RWPE2 (cell line): Measurements from ENCODE around the gene PRKCH.

ENCODE experiments used
- ATAC-seq: fragments of 200-7000 bp; cut with Tn5 transposase; 3 replicates; pipeline ENCODE4 v1.9.1; 2021; ENCODE audit warnings: low read depth
- DNase-seq: peaks from one replicate; pipeline ENCODE4 v3.0.0-alpha.2; 2020; ENCODE audit warnings: low spot score
- H3K27ac ChIP-seq: fragments of 450-650 bp; 2 replicates; pipeline ENCODE4 v1.5.1; 2017; ENCODE audit warnings: mild to moderate bottlenecking; ENCODE audit not compliant: poor library complexity, severe bottlenecking
- H3K27me3 ChIP-seq: fragments of 250-450 bp; sonication (Bioruptor Pico); 2 replicates; pipeline ENCODE4 v1.5.1; 2021; ENCODE audit warnings: mild to moderate bottlenecking, moderate library complexity; ENCODE audit not compliant: insufficient read depth, poor library complexity, severe bottlenecking
- H3K36me3 ChIP-seq: fragments of 250-450 bp; sonication (Bioruptor Pico); 2 replicates; pipeline ENCODE4 v1.5.1; 2020; ENCODE audit warnings: low read depth, mild to moderate bottlenecking, moderate library complexity
- H3K4me1 ChIP-seq: fragments of 250-450 bp; sonication (Bioruptor Pico); 2 replicates; pipeline ENCODE4 v1.5.1; 2021; ENCODE audit warnings: mild to moderate bottlenecking, moderate library complexity; ENCODE audit not compliant: insufficient read depth, poor library complexity, severe bottlenecking
- H3K4me3 ChIP-seq: fragments of 250-450 bp; sonication (Bioruptor Pico); 2 replicates; pipeline ENCODE4 v1.5.1; 2021; ENCODE audit warnings: mild to moderate bottlenecking, moderate library complexity; ENCODE audit not compliant: severe bottlenecking
- H3K9me3 ChIP-seq: fragments of 250-450 bp; sonication (Bioruptor Pico); 2 replicates; pipeline ENCODE4 v1.5.1; 2021; ENCODE audit warnings: mild to moderate bottlenecking, moderate library complexity; ENCODE audit not compliant: severe bottlenecking
- CTCF ChIP-seq: fragments of 450-650 bp; IDR thresholded peaks from one replicate; pipeline ENCODE4 v1.5.1; 2017; ENCODE audit warnings: mild to moderate bottlenecking, moderate library complexity; ENCODE audit not compliant: poor library complexity, severe bottlenecking

PRKCH gene

GRCh38 chr14:61326847-61327246 lies 5.5 kb downstream of the PRKCH start:
- ATAC-seq, result peak; percentile 3; the same call in 1 of the 3 replicates
- Histone ChIP-seq H3K36me3 (peaks cover 12% of the 10 kb centered on the region), H3K27ac (peak overlapping the region; percentile 32), H3K9me3 (no peaks in the 10 kb centered on the region), H3K4me1 (peaks cover 21% of the 10 kb centered on the region), H3K4me3 (no peak overlapping the region), H3K27me3 (no peaks in the 10 kb centered on the region)
- TF ChIP-seq CTCF, result peak; percentile 16
- DNase-seq, result no peak

- no peak for TF ChIP-seq CTCF
- Histone ChIP-seq H3K9me3 (no peaks in the 10 kb centered on the region), H3K36me3 (peaks cover 12% of the 10 kb centered on the region), H3K27ac (no peak overlapping the region), H3K4me1 (peaks cover 15% of the 10 kb centered on the region), H3K27me3 (no peaks in the 10 kb centered on the region), H3K4me3 (no peak overlapping the region)
- ATAC-seq (no peak), DNase-seq (no peak)
Observed at GRCh38 chr14:61328626-61329262, 7.4 kb downstream of the PRKCH start.

- peaks cover 13% of the 10 kb centered on the region for H3K4me1 ChIP-seq
- ATAC-seq, result no peak
- no peak overlapping the region for H3K27ac ChIP-seq
- no peaks in the 10 kb centered on the region for H3K27me3 ChIP-seq
- no peak for DNase-seq
- H3K9me3 ChIP-seq, result no peaks in the 10 kb centered on the region
- no peak overlapping the region for H3K4me3 ChIP-seq
- H3K36me3 ChIP-seq, result peaks cover 8% of the 10 kb centered on the region
- no peak for TF ChIP-seq CTCF
Observed at GRCh38 chr14:61329478-61330051, 8.2 kb downstream of the PRKCH start.

- H3K36me3 ChIP-seq, result peaks cover 8% of the 10 kb centered on the region
Observed at GRCh38 chr14:61330511-61330910, 9.1 kb downstream of the PRKCH start.

More at GRCh38 chr14:61330511-61330910, 9.1 kb downstream of the PRKCH start:
- no peaks in the 10 kb centered on the region for H3K9me3 ChIP-seq
- peaks cover 13% of the 10 kb centered on the region for H3K4me1 ChIP-seq
- H3K4me3 ChIP-seq, result no peak overlapping the region
- no peak for DNase-seq
- no peak for ATAC-seq
- TF ChIP-seq CTCF, result no peak
- H3K27ac ChIP-seq, result no peak overlapping the region
- no peaks in the 10 kb centered on the region for H3K27me3 ChIP-seq
